D721Med (cell line): Measurements from ENCODE around the gene UMODL1.

Experiments
- DNase-seq: peaks from one replicate; pipeline ENCODE4 v3.0.0; 2011; ENCODE audit warnings: low spot score; ENCODE audit not compliant: insufficient read length
- FAIRE-seq: peaks from 2 replicates; lab custom pipeline; 2011; peaks lifted over from hg19 to GRCh38; lab: Jason Lieb, UNC
- TF ChIP-seq, protein P1 (sequence below): IDR thresholded peaks from 2 replicates; pipeline ENCODE4 v1.5.1; 2012; ENCODE audit warnings: mild to moderate bottlenecking, control low read depth; ENCODE audit not compliant: insufficient read depth; ENCODE audit errors: missing control alignments

The UMODL1 gene

DNA sequence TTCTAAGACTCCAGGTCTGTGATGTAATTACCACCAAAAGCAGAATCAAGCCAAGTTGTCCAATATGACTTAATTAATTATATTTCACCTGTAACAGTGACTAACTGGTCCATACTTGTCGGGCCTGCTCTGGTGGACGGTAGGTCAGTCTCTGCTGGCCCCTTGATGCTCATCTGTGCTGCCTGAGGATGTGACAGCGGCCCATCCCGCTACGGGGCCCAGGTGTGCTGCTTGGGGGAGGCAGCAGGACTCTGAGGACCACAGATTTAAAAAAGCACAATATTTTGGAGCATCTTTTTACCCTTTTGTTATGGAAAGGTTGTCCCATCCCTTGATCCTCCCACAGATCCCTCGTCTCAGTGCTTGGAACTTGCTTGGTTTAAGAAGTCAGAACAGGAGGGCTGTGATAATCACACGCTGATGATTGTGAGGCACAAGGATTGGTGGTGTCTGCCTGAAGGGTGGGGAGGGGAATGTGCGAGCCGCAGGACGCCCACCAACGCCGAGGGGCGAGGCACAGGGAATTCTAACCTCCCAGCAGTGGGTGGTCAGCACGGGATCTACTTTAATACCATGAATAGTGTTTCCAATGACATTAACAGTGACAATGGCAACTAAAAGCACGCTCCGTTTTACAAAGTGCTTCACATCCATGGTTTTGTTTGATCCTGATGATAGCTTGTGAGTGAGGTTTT lies 27.8 kb upstream of the UMODL1 start:
- FAIRE-seq (no peak), DNase-seq (no peak)
- TF ChIP-seq, protein P1, sequence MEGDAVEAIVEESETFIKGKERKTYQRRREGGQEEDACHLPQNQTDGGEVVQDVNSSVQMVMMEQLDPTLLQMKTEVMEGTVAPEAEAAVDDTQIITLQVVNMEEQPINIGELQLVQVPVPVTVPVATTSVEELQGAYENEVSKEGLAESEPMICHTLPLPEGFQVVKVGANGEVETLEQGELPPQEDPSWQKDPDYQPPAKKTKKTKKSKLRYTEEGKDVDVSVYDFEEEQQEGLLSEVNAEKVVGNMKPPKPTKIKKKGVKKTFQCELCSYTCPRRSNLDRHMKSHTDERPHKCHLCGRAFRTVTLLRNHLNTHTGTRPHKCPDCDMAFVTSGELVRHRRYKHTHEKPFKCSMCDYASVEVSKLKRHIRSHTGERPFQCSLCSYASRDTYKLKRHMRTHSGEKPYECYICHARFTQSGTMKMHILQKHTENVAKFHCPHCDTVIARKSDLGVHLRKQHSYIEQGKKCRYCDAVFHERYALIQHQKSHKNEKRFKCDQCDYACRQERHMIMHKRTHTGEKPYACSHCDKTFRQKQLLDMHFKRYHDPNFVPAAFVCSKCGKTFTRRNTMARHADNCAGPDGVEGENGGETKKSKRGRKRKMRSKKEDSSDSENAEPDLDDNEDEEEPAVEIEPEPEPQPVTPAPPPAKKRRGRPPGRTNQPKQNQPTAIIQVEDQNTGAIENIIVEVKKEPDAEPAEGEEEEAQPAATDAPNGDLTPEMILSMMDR = no peak

DNA sequence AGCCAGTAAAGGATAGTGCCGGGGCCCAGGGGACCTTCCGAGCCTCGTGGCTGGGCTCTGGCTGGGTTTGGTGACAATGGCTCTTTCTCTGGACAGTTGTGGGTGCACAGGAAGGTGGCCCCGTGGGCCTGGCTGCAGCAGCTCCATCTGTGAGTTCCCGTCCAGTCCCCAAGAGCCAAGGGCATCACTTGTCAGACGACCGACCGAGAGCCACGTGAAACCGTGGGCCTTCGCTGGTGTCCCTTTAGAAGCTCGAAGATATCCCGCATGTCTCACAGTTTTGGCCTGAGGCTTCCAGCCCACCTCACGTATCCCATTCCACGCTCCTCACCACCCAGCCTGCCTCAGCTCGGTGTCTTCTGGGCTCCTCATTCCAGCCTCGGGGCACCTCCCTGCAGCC lies 27.2 kb upstream of the UMODL1 start:
- FAIRE-seq = no peak
- no peak for DNase-seq
- TF ChIP-seq, protein P1 = no peak

GRCh38 chr21:42044871-42045495 lies 26.1 kb upstream of the UMODL1 start:
- TF ChIP-seq, protein P1 = no peak
- DNase-seq (no peak), FAIRE-seq (no peak)

DNA sequence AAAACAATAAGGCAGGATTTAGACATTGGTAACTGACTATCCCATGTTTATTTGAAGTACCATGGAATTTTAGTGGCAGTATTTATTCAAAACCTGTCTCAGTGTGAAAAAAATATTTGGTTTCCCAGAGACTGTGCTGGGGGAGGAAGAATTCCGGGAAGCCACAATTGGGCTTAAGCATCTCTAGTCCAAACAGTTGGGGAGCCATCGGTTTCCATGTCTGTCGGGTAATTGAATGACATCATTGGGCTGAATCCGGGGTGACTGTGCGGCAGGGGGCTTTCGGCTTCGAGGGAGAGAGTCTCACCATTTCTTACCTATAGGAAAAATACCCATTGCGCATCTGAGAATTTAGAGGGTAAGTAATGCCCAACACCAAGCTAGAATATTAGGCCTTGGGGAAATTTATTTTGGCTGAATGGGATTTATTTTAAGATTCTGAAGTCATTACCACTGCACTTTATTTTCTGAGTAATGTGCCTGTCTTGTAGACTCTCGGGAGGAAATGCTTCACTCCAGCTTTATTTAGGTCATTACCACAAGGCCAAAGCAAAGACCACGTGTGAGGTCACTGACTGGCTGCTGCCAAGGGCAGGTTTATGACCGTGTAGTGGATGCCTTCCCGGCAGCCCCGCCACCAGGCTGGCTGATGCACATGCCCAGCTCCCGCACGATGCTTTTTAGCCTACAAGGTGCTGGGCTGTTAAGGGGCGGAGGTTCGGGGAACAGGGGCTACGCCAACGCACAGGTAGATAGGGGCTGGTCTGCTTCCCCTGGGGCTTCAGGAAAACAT lies 23.1 kb upstream of the UMODL1 start:
- FAIRE-seq (no peak), DNase-seq (no peak)
- TF ChIP-seq, protein P1 = no peak

DNA sequence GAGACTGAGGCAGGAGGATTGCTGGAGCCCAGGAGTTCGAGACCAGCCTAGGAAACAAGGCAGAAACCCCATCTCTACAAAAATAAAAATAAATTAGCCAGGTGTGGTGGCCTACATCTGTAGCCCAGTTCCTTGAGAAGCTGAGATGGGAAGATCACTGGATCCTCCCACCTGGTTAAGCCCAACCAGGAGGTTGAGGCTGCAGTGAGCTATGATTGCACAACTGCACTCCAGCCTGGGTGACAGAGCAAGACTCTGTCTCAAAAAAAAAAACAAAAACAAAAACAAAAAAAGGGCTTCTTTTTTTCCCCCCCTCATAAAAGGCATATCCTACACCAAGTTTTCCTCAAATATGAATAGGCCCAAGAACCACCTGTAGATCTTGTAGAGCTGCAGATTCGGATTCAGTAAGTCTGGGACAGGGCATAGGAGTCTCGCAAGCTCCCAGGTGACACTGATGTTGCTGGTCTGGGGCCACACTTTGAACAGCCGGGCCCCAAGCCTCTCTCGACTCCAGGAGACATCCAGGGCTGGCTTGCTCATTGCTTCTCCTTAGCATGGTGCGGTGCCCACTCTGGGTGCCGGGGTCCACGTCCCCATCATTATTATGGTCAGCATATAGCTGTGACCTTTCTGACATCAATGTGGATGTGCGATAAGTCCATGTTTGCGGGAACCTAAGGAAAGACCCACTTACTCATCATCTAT lies 22.1 kb upstream of the UMODL1 start:
- DNase-seq = no peak
- no peak for FAIRE-seq
- TF ChIP-seq, protein P1 = no peak

DNA sequence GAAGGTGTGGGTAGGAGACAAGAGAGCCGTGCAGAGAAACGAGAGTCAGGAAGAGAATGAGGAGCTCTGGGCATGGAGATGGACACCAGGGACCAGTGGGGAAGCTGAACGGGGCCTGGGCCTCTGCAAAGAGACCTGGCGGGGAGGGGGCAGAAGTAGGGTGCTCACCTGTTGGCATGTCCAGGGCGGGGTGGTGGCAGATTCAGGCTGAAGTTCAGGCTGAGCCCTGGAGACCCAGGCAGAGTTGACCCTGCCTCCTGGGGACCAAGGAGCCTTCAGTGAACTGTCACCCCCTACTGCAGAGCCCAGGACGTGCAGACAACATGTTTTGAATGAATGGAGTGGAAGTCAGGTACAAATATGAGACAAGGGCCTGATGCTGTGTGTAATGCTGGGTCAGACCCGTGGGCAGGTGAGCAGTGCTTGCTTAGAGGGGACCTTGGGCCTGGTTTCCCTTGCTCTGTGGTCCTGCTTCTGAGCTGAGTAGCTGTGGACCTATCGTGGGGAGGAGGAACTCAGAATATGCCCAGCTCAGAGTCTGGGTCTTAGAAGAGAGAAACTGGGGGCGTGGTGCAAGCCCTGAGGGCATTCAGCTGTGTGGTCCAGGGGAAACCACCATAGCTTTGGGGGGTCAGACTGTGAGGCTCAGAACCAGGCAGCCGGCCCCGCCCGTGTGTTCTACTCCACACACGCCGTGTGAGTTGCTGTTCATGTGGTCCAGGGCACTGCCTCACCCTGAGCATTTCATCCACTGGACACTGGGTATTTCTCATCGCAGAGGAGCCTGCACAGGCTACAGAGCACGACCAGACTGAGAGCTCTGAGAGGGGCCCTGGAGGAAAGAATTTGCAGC lies 21.3 kb upstream of the UMODL1 start:
- TF ChIP-seq, protein P1 = no peak
- FAIRE-seq (no peak), DNase-seq (no peak)
